Hepatocyte (in vitro differentiated cells): Measurements from ENCODE around the gene SPOCK2. TPM values are rescaled to one million over a fixed set of nuclear protein-coding genes. Genes with fewer than 3 reads are reported as not detected.

Experiments
- DNase-seq: peaks from one replicate; pipeline ENCODE4 v3.0.0-alpha.2; 2016; ENCODE audit warnings: low spot score
- H2AFZ ChIP-seq: fragments of 200-600 bp; sonication (generic); 2 replicates; pipeline ENCODE4 v1.6.0; 2016; ENCODE audit warnings: antibody characterized with exemption, mild to moderate bottlenecking
- H3K27ac ChIP-seq: fragments of 200-600 bp; sonication (generic); 2 replicates; pipeline ENCODE4 v1.5.1; 2016; ENCODE audit warnings: mild to moderate bottlenecking
- H3K27me3 ChIP-seq: fragments of 200-600 bp; sonication (generic); 2 replicates; pipeline ENCODE4 v1.6.1; 2016
- H3K36me3 ChIP-seq: fragments of 200-600 bp; sonication (generic); replicated peaks from 2 replicates; pipeline ENCODE4 v1.5.1; 2016; ENCODE audit warnings: low read depth; ENCODE audit not compliant: insufficient read depth
- H3K4me1 ChIP-seq: fragments of 200-600 bp; sonication (generic); 2 replicates; pipeline ENCODE4 v1.5.1; 2016; ENCODE audit warnings: mild to moderate bottlenecking, moderate library complexity; ENCODE audit not compliant: insufficient read depth
- H3K4me2 ChIP-seq: fragments of 200-600 bp; sonication (generic); 2 replicates; pipeline ENCODE4 v1.6.0; 2016
- H3K4me3 ChIP-seq: fragments of 200-600 bp; sonication (generic); 2 replicates; pipeline ENCODE4 v1.5.1; 2016; ENCODE audit warnings: mild to moderate bottlenecking
- H3K79me2 ChIP-seq: fragments of 200-600 bp; sonication (generic); 2 replicates; pipeline ENCODE4 v1.6.0; 2017; ENCODE audit warnings: mild to moderate bottlenecking
- H3K9me2 ChIP-seq: fragments of 200-600 bp; sonication (generic); replicated peaks from 2 replicates; pipeline ENCODE4 v1.6.0; 2017; ENCODE audit warnings: mild to moderate bottlenecking; ENCODE audit not compliant: insufficient read depth
- H3K9me3 ChIP-seq: fragments of 200-600 bp; sonication (generic); 2 replicates; pipeline ENCODE4 v1.5.1; 2016; ENCODE audit warnings: low read depth, mild to moderate bottlenecking
- H4K20me1 ChIP-seq: fragments of 200-600 bp; sonication (generic); 2 replicates; pipeline ENCODE4 v1.6.0; 2016; ENCODE audit warnings: mild to moderate bottlenecking; ENCODE audit not compliant: insufficient read depth, poor library complexity, severe bottlenecking
- CTCF ChIP-seq: fragments of 200-600 bp; sonication (generic); IDR thresholded peaks from 2 replicates; pipeline ENCODE4 v1.5.1; 2016; ENCODE audit warnings: antibody characterized with exemption, mild to moderate bottlenecking; ENCODE audit not compliant: poor library complexity
- EZH2 ChIP-seq: fragments of 200-600 bp; sonication (generic); IDR thresholded peaks from 2 replicates; pipeline ENCODE4 v1.6.1; 2016; ENCODE audit warnings: antibody characterized with exemption, mild to moderate bottlenecking, borderline replicate concordance
- EZH2phosphoT487 ChIP-seq: fragments of 200-600 bp; sonication (generic); IDR thresholded peaks from one replicate; pipeline ENCODE4 v1.6.1; 2018; ENCODE audit warnings: antibody characterized with exemption, mild to moderate bottlenecking, low read depth, moderate library complexity; ENCODE audit not compliant: unreplicated experiment, severe bottlenecking
- WGBS: methylation state at CpG from one replicate; pipeline ENCODE4 v1.1.6; 2016; ENCODE audit warnings: low lambda C conversion rate; ENCODE audit errors: missing lambda C conversion rate; 5-methylcytosine and 5-hydroxymethylcytosine counted together
- polyA plus RNA-seq: library from polyadenylated mRNA; unstranded; fragments of >200 nt; fragmentation: Nextera tagmentation; extraction: Ambion mirVana; gene quantifications from 2 replicates; pipeline ENCODE4 v1.2.1, GENCODE V29; 2016
- total RNA-seq: library from RNA; depleted of rRNA; stranded (reverse); fragments of >200 nt; gene quantifications from 2 replicates; pipeline ENCODE4 v1.2.3, GENCODE V29; 2014

The SPOCK2 gene
- total and polyA plus RNA-seq, 2 experiments from 2014 or later = 3.0 to 3.1 TPM

GRCh38 chr10:72015841-72016240 is 72.5 kb downstream of the SPOCK2 start:
- H3K27me3 ChIP-seq = no peaks in the 10 kb centered on the region
- DNase-seq = no peak
- H3K27ac ChIP-seq = peak overlapping the region; percentile 70
- H4K20me1 ChIP-seq = no peaks in the 10 kb centered on the region
- no peaks in the 10 kb centered on the region for H3K79me2 ChIP-seq
- no peaks in the 10 kb centered on the region for H3K36me3 ChIP-seq
- peaks cover 28% of the 10 kb centered on the region for H3K4me1 ChIP-seq
- H3K9me2 ChIP-seq = no peaks in the 10 kb centered on the region
- no peak overlapping the region for H3K4me2 ChIP-seq
- H3K9me3 ChIP-seq = no peaks in the 10 kb centered on the region
- TF ChIP-seq CTCF (no peak), EZH2 (no peak)
- 54% methylated on average over 8 of the region's 8 CpGs for WGBS
- no peak overlapping the region for H3K4me3 ChIP-seq
- H2AFZ ChIP-seq = no peak overlapping the region

GRCh38 chr10:72014785-72015480 is 73.4 kb downstream of the SPOCK2 start:
- WGBS = 88% methylated on average over 10 of the region's 10 CpGs
- Histone ChIP-seq H3K4me2 (no peak overlapping the region), H3K27me3 (no peaks in the 10 kb centered on the region), H3K79me2 (no peaks in the 10 kb centered on the region), H3K4me1 (peaks cover 33% of the 10 kb centered on the region), H3K9me3 (no peaks in the 10 kb centered on the region), H4K20me1 (no peaks in the 10 kb centered on the region), H2AFZ (no peak overlapping the region), H3K27ac (peak overlapping the region; percentile 70), H3K36me3 (no peaks in the 10 kb centered on the region), H3K4me3 (no peak overlapping the region), H3K9me2 (no peaks in the 10 kb centered on the region)
- TF ChIP-seq CTCF (no peak), EZH2 (no peak), EZH2phosphoT487 (no peak)
- DNase-seq = no peak

- Histone ChIP-seq H3K36me3 (no peaks in the 10 kb centered on the region), H3K79me2 (no peaks in the 10 kb centered on the region), H3K4me3 (no peak overlapping the region), H3K27me3 (no peaks in the 10 kb centered on the region), H3K27ac (no peak overlapping the region), H2AFZ (no peak overlapping the region), H3K9me2 (no peaks in the 10 kb centered on the region), H3K9me3 (no peaks in the 10 kb centered on the region), H3K4me1 (peaks cover 37% of the 10 kb centered on the region), H4K20me1 (no peaks in the 10 kb centered on the region), H3K4me2 (no peak overlapping the region)
- 81% methylated on average over 2 of the region's 2 CpGs for WGBS
- DNase-seq = no peak
- no peak for TF ChIP-seq EZH2phosphoT487
- TF ChIP-seq EZH2 = no peak
- TF ChIP-seq CTCF = no peak
Observed at GRCh38 chr10:72014197-72014596, 74.2 kb downstream of the SPOCK2 start.
